Osteocyte (in vitro differentiated cells): ENCODE data around the gene NFIX. TPM values are rescaled to one million over a fixed set of nuclear protein-coding genes. Genes with fewer than 3 reads are reported as not detected.

Source experiments
- DNase-seq: peaks from one replicate; pipeline ENCODE4 v3.0.0; 2021; ENCODE audit warnings: mixed read lengths; ENCODE audit not compliant: unreplicated experiment; ENCODE audit errors: extremely low spot score
- H3K27ac Mint-ChIP-seq: one replicate; pipeline ENCODE4 v1.8.0; 2021; ENCODE audit warnings: mild to moderate bottlenecking, mixed read lengths; ENCODE audit not compliant: unreplicated experiment
- H3K27me3 Mint-ChIP-seq: one replicate; pipeline ENCODE4 v1.8.0; 2021; ENCODE audit warnings: mixed read lengths; ENCODE audit not compliant: unreplicated experiment
- H3K36me3 Mint-ChIP-seq: one replicate; pipeline ENCODE4 v1.8.0; 2021; ENCODE audit warnings: mixed read lengths; ENCODE audit not compliant: unreplicated experiment
- H3K4me1 Mint-ChIP-seq: one replicate; pipeline ENCODE4 v1.8.0; 2021; ENCODE audit warnings: mixed read lengths; ENCODE audit not compliant: unreplicated experiment
- H3K4me3 Mint-ChIP-seq: one replicate; pipeline ENCODE4 v1.8.0; 2021; ENCODE audit warnings: mild to moderate bottlenecking, moderate library complexity, mixed read lengths; ENCODE audit not compliant: unreplicated experiment
- H3K9me3 Mint-ChIP-seq: one replicate; pipeline ENCODE4 v1.8.0; 2021; ENCODE audit warnings: mixed read lengths; ENCODE audit not compliant: unreplicated experiment
- total RNA-seq: library from RNA; stranded (reverse); gene quantifications from 2 replicates; pipeline ENCODE4 v1.2.1, GENCODE V29; 2021
- TF ChIP-seq, protein P1 (sequence below): fragments of 200-600 bp; sonication (generic); IDR thresholded peaks from 2 replicates; pipeline ENCODE4 v1.5.0; 2021; ENCODE audit warnings: antibody characterized with exemption, mild to moderate bottlenecking, moderate library complexity

NFIX gene
- total RNA-seq, 1 donor from 2014 or later, result 87.0 TPM

DNA sequence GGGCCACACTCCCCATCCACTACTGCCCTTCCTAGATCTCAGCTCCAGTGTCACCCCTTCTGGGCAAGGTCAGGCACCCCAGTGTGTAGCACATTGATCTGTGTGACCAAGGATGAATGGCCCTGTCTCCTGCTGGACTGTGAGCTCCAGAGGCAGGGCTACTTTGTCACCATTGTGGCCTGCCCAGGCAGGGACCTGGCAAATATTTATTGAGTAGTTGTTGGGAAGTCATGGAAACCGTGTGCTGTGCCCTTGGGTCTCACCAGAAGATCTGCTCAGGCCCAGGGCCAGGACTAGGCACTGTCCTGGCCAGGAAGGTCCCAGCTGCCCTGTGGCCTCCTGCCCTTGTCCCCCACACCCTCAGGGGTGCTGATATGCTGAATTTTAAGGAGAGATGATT lies 133.3 kb downstream of the NFIX start:
- H3K27ac Mint-ChIP-seq, result no peak overlapping the region
- no peak for DNase-seq

DNA sequence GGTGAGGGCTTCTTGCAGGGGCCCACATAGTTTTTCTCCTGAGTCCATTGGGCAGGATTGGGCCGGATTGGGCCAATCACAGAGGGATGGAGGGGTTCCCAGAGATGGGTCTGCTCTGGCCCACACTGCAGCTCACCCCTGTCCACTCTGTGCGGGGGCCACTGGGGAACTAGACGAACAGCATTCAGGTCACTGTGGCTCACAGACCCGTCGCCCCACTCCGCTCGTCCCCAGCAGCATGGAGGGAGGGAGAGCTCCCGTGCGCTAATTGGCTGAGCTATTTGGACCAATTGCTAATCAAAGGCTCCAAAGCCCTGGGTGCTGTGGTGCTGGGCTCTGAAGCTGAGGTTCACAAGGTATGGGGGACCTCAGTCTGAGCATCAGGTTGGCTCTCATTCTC lies 134.1 kb downstream of the NFIX start:
- peaks cover 2% of the 10 kb centered on the region for H3K4me1 Mint-ChIP-seq
- TF ChIP-seq, protein P1, sequence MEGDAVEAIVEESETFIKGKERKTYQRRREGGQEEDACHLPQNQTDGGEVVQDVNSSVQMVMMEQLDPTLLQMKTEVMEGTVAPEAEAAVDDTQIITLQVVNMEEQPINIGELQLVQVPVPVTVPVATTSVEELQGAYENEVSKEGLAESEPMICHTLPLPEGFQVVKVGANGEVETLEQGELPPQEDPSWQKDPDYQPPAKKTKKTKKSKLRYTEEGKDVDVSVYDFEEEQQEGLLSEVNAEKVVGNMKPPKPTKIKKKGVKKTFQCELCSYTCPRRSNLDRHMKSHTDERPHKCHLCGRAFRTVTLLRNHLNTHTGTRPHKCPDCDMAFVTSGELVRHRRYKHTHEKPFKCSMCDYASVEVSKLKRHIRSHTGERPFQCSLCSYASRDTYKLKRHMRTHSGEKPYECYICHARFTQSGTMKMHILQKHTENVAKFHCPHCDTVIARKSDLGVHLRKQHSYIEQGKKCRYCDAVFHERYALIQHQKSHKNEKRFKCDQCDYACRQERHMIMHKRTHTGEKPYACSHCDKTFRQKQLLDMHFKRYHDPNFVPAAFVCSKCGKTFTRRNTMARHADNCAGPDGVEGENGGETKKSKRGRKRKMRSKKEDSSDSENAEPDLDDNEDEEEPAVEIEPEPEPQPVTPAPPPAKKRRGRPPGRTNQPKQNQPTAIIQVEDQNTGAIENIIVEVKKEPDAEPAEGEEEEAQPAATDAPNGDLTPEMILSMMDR, result no peak
- no peak overlapping the region for H3K27ac Mint-ChIP-seq
- H3K36me3 Mint-ChIP-seq, result no peaks in the 10 kb centered on the region
- H3K27me3 Mint-ChIP-seq, result no peaks in the 10 kb centered on the region
- no peaks in the 10 kb centered on the region for H3K9me3 Mint-ChIP-seq
- no peak overlapping the region for H3K4me3 Mint-ChIP-seq
- DNase-seq, result no peak

More for the DNA sequence above, 133.3 kb downstream of the NFIX start:
- Mint-ChIP-seq H3K27me3 (no peaks in the 10 kb centered on the region), H3K4me1 (peaks cover 2% of the 10 kb centered on the region), H3K4me3 (no peak overlapping the region), H3K9me3 (no peaks in the 10 kb centered on the region), H3K36me3 (no peaks in the 10 kb centered on the region)
- TF ChIP-seq, protein P1, result no peak

DNA sequence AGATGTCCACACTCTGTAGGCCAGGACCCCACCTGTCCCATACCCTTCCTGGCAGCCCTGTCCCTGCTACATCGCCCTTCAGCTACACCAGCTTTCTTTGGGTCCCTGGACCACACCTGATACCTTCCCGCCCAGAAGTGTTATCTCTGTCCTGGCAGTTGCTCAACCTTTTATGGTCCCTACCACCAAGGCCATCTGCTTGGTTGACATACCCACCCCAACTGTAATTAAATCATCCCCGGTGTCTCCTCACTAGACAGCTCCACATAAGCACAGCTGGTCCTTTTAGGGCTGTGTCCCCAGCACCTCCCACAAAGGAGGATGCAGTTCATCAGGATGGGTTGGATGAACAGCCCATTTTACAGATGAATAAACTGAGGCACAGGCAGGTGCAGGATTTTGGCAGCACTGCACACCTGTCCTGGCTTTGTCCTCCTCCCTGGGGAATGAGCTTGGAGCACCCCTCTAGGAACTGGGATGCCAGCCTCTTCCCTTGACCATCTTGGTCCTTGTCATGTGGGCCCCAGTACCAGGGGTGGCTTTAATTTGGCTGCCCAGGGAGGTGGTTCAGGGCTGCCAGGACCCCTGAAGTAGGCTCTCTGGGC lies 135.7 kb downstream of the NFIX start:
- H3K4me1 Mint-ChIP-seq, result peaks cover 2% of the 10 kb centered on the region
- no peaks in the 10 kb centered on the region for H3K36me3 Mint-ChIP-seq
- DNase-seq, result no peak
- no peaks in the 10 kb centered on the region for H3K27me3 Mint-ChIP-seq
- H3K27ac Mint-ChIP-seq, result no peak overlapping the region
- no peaks in the 10 kb centered on the region for H3K9me3 Mint-ChIP-seq
- H3K4me3 Mint-ChIP-seq, result no peak overlapping the region
- TF ChIP-seq, protein P1, result no peak

DNA sequence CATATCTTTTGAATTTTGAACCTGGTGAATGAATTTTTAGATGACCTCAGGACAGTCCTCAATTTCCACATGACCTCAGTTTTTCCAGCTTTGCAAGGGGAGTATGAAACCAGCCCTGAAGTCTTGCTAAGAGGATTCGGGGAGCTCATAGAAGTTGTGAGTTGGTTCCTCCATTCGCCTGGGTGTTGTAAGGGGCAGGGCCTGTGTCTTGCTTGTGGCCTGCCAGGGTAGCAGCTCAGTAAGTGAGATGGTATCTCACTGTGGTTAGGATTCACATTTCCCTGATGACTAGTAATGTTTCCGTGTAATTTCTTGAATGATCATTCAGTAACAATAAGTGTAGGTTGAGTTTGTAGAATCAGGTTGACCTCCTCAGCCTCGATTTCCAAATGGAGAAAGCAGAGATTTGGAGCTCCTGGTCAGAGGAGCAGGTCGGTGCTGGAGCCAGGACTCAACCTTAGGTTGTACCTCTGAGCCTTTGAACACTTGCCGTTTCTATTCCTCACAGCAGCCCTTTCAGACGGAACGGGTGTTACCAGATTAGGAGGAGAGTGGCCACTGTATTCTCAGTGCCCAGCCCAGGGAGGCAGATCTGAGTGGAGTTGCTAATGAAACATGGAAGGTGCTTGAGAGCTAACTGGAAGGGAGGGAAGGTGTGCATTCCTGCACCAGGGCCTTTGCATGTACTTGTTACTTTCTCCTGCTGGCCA lies 137.4 kb downstream of the NFIX start:
- no peaks in the 10 kb centered on the region for H3K27me3 Mint-ChIP-seq

More for the DNA sequence above, 137.4 kb downstream of the NFIX start:
- Mint-ChIP-seq H3K9me3 (no peaks in the 10 kb centered on the region), H3K4me3 (no peak overlapping the region), H3K27ac (peak overlapping the region; percentile 41), H3K4me1 (peaks cover 2% of the 10 kb centered on the region), H3K36me3 (peaks cover 4% of the 10 kb centered on the region)
- TF ChIP-seq, protein P1, result no peak
- DNase-seq, result no peak
